Measurements from ENCODE around the gene MARK1. TPM values are rescaled to one million over a fixed set of nuclear protein-coding genes. Genes with fewer than 3 reads are reported as not detected.

Gene MARK1
- polyA plus RNA-seq, 3 donors = not detected

GRCh38 chr1:220708936-220709801, 181.2 kb downstream of the MARK1 start:
- Histone ChIP-seq H3K4me1 (ENCODE audit: control insufficient read depth in 1 of 2, insufficient read depth in 2 of 2, low read length in 2 of 2) (peaks cover 15 to 18% of the 10 kb centered on the region in 2 donors), H3K4me3 (replicated peaks in 1 of 3; ENCODE audit: low read depth in 2 of 3, low read length in 3 of 3) (no peak overlapping the region), H3K79me2 (ENCODE audit: insufficient read depth, low read length) (no peaks in the 10 kb centered on the region), H3K36me3 (replicated peaks in 1 of 2; ENCODE audit: control insufficient read depth in 1 of 2, insufficient read depth in 2 of 2, low read length in 2 of 2) (no peaks in the 10 kb centered on the region), H3K27me3 (ENCODE audit: control insufficient read depth in 2 of 2, insufficient read depth in 2 of 2, low read length in 2 of 2) (no peaks in the 10 kb centered on the region), H3K27ac (ENCODE audit: low read depth in 1 of 2, low read length in 2 of 2) (no peak overlapping the region), H3K9me3 (replicated peaks in 1 of 2; ENCODE audit: control insufficient read depth in 1 of 2, insufficient read depth in 1 of 2, low read length in 2 of 2) (no peaks in the 10 kb centered on the region), H3K9ac (ENCODE audit: insufficient read depth, low read length, poor library complexity, severe bottlenecking) (no peak overlapping the region), H4K20me1 (ENCODE audit: insufficient read depth, low read length) (no peaks in the 10 kb centered on the region), H3K4me2 (replicated peaks; ENCODE audit: extremely low read depth, low read length, poor library complexity, severe bottlenecking) (no peak overlapping the region), H2AFZ (ENCODE audit: insufficient read depth, low read depth, low read length, poor library complexity, severe bottlenecking) (no peak overlapping the region)
- Mint-ChIP-seq H3K36me3 (no peaks in the 10 kb centered on the region), H3K27me3 (ENCODE audit: low read depth in 3 of 3) (peaks cover 0 to 4% (median 1%) of the 10 kb centered on the region in 3 donors), H3K4me3 (no peak overlapping the region), H3K4me1 (peaks cover 16% of the 10 kb centered on the region), H3K9me3 (peaks cover 0 to 3% (median 0%) of the 10 kb centered on the region in 7 donors), H3K27ac (peak overlapping the region in 1 of 7 donors; percentile 32)
- no peak for TF ChIP-seq CTCF (IDR thresholded peaks at IDR 0.05)
- WGBS (ENCODE audit: insufficient coverage) = 70% methylated on average over 2 of the region's 9 CpGs
- no peak for DNase-seq
- intact Hi-C loops (cut with micrococcal nuclease) = no loop called here

- peak overlapping the region; percentile 41 for H2AFZ ChIP-seq (ENCODE audit: insufficient read depth, low read depth, low read length, poor library complexity, severe bottlenecking)
- no peak overlapping the region for H3K27ac Mint-ChIP-seq
- H4K20me1 ChIP-seq (ENCODE audit: insufficient read depth, low read length) = no peaks in the 10 kb centered on the region
- no peaks in the 10 kb centered on the region for H3K36me3 ChIP-seq (replicated peaks in 1 of 2; ENCODE audit: control insufficient read depth in 1 of 2, insufficient read depth in 2 of 2, low read length in 2 of 2)
- no peak for DNase-seq
- H3K27me3 ChIP-seq (ENCODE audit: control insufficient read depth in 2 of 2, insufficient read depth in 2 of 2, low read length in 2 of 2) = no peaks in the 10 kb centered on the region
- H3K9ac ChIP-seq (ENCODE audit: insufficient read depth, low read length, poor library complexity, severe bottlenecking) = no peak overlapping the region
- no peak for TF ChIP-seq CTCF (IDR thresholded peaks at IDR 0.05)
- H3K4me3 ChIP-seq (replicated peaks in 1 of 3; ENCODE audit: low read depth in 2 of 3, low read length in 3 of 3) = no peak overlapping the region
- intact Hi-C loops (cut with micrococcal nuclease) = no loop called here
- H3K79me2 ChIP-seq (ENCODE audit: insufficient read depth, low read length) = no peaks in the 10 kb centered on the region
- WGBS (ENCODE audit: insufficient coverage) = 50% methylated on average over 2 of the region's 4 CpGs
- H3K27me3 Mint-ChIP-seq (ENCODE audit: low read depth in 3 of 3) = peaks cover 0 to 4% (median under 1%) of the 10 kb centered on the region in 3 donors
- H3K36me3 Mint-ChIP-seq = no peaks in the 10 kb centered on the region
- peaks cover 0 to 3% (median 0%) of the 10 kb centered on the region in 7 donors for H3K9me3 Mint-ChIP-seq
- H3K9me3 ChIP-seq (replicated peaks in 1 of 2; ENCODE audit: control insufficient read depth in 1 of 2, insufficient read depth in 1 of 2, low read length in 2 of 2) = no peaks in the 10 kb centered on the region
- H3K27ac ChIP-seq (ENCODE audit: low read depth in 1 of 2, low read length in 2 of 2) = no peak overlapping the region
- no peak overlapping the region for H3K4me2 ChIP-seq (replicated peaks; ENCODE audit: extremely low read depth, low read length, poor library complexity, severe bottlenecking)
- H3K4me1 Mint-ChIP-seq = peaks cover 16% of the 10 kb centered on the region
- peaks cover 15 to 18% of the 10 kb centered on the region in 2 donors for H3K4me1 ChIP-seq (ENCODE audit: control insufficient read depth in 1 of 2, insufficient read depth in 2 of 2, low read length in 2 of 2)
- H3K4me3 Mint-ChIP-seq = no peak overlapping the region
These were observed 182.4 kb downstream of the MARK1 start for GRCh38 chr1:220710333-220710732.
